ENCODE results near the gene AFM.

The AFM gene

DNA sequence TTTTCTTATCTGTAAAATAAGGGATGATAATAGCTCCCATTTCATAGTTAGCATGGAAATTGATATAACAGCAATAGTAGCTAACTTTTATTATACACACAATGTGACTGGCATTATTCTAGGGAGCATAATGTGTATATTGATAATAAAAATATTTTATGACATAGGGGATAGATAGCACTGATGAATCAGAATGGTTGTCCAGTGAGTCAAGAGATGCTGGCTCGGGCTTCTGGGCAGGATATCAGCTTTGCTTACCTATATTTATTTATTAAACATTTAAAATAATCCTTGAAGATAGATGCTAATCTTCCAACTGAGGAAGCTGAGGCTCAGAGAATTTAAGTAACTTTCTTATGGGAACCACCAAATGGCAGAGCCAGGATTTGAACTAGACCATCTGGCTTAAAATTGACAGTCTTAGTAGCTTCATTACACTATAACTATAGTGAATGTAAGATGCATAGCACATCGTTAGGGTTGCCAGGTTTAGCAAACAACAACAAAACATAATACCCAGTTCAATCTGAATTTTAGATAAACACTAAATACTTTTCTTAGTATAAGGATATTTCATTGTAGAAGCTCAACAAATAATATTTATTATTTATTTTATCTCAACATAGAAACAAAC is 42.8 kb upstream of the AFM start:
- H3K27me3 ChIP-seq (ENCODE audit: control insufficient read depth, insufficient read depth, low read length) = no peaks in the 10 kb centered on the region
- no peaks in the 10 kb centered on the region for H3K4me1 ChIP-seq (ENCODE audit: control insufficient read depth, insufficient read depth, low read length)
- no peak overlapping the region for H3K4me3 ChIP-seq (ENCODE audit: low read length)
- no peak overlapping the region for H3K27ac ChIP-seq (ENCODE audit: low read length)
- no CpG with 5 or more reads among the region's 2 CpGs for WGBS (ENCODE audit: insufficient coverage, insufficient read length)
- no peaks in the 10 kb centered on the region for H3K9me3 ChIP-seq (ENCODE audit: control insufficient read depth, insufficient read depth, low read length)
- H3K36me3 ChIP-seq (ENCODE audit: control insufficient read depth, insufficient read depth, low read length) = no peaks in the 10 kb centered on the region
- no peak for DNase-seq (ENCODE audit: low read depth, low spot score)

- no CpG with 5 or more reads among the region's 2 CpGs for WGBS (ENCODE audit: insufficient coverage, insufficient read length)
- H3K27ac ChIP-seq (ENCODE audit: low read length) = no peak overlapping the region
- DNase-seq (ENCODE audit: low read depth, low spot score) = no peak
- no peaks in the 10 kb centered on the region for H3K4me1 ChIP-seq (ENCODE audit: control insufficient read depth, insufficient read depth, low read length)
- H3K9me3 ChIP-seq (ENCODE audit: control insufficient read depth, insufficient read depth, low read length) = no peaks in the 10 kb centered on the region
- H3K27me3 ChIP-seq (ENCODE audit: control insufficient read depth, insufficient read depth, low read length) = no peaks in the 10 kb centered on the region
- no peak overlapping the region for H3K4me3 ChIP-seq (ENCODE audit: low read length)
- no peaks in the 10 kb centered on the region for H3K36me3 ChIP-seq (ENCODE audit: control insufficient read depth, insufficient read depth, low read length)
Measured at GRCh38 chr4:73439445-73439844, 42.1 kb upstream of the AFM start.

DNA sequence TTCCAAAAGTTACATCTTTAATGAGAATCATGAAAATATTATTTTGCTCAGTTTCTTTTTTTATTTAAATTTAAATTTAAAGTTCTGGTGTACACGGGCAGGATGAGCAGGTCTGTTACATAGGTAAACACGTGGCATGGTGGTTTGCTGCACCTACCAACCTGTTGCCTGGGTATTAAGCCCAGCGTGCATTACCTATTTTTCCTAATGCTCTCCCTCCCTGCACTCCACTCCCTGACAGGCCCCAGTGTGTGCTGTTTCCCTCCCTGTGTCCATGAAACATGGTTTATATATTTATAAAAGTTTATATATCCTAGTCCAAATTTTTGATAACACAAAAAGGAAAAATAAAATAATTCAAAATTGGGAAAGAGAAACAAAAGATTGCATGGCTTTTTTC is 41.6 kb upstream of the AFM start:
- no peaks in the 10 kb centered on the region for H3K27me3 ChIP-seq (ENCODE audit: control insufficient read depth, insufficient read depth, low read length)

DNA sequence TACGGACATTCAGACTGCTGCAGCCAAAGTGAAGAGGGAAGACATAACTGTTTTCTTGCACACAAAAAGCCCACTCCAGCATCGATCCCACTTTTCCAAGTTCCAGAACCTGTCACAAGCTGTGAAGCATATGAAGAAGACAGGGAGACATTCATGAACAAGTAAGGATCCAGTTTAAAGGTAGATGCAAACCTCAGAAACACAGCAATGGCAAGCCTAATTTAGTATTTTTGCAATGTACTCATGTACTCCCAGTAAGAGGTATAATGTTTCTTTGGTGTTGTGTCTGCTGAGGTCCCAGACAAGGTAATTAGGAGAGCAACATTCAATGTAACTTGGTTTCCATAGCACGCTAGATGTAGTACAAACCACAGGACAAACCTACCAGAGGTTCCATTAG is 40.9 kb upstream of the AFM start:
- no peak for DNase-seq (ENCODE audit: low read depth, low spot score)

More for the DNA sequence above, 41.6 kb upstream of the AFM start:
- DNase-seq (ENCODE audit: low read depth, low spot score) = no peak
- H3K36me3 ChIP-seq (ENCODE audit: control insufficient read depth, insufficient read depth, low read length) = no peaks in the 10 kb centered on the region
- H3K9me3 ChIP-seq (ENCODE audit: control insufficient read depth, insufficient read depth, low read length) = no peaks in the 10 kb centered on the region
- WGBS (ENCODE audit: insufficient coverage, insufficient read length) = no CpG with 5 or more reads among the region's 3 CpGs
- H3K4me1 ChIP-seq (ENCODE audit: control insufficient read depth, insufficient read depth, low read length) = no peaks in the 10 kb centered on the region
- no peak overlapping the region for H3K4me3 ChIP-seq (ENCODE audit: low read length)
- H3K27ac ChIP-seq (ENCODE audit: low read length) = no peak overlapping the region

DNA sequence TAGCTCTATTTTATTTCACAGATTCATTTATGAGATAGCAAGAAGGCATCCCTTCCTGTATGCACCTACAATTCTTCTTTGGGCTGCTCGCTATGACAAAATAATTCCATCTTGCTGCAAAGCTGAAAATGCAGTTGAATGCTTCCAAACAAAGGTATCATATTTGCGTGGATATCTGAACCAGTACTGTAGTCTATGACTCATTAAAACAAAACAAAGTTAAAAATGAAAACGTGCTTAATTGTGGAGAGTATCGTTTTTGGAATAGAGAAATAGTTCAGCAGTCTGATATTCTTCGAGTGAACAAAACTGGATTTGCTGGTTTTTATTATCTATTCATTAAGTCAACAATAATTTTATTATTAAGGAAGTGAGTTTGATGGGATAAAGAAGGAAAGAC is 39.3 kb upstream of the AFM start:
- Histone ChIP-seq H3K36me3 (ENCODE audit: control insufficient read depth, insufficient read depth, low read length) (no peaks in the 10 kb centered on the region), H3K27ac (ENCODE audit: low read length) (no peak overlapping the region), H3K9me3 (ENCODE audit: control insufficient read depth, insufficient read depth, low read length) (no peaks in the 10 kb centered on the region), H3K27me3 (ENCODE audit: control insufficient read depth, insufficient read depth, low read length) (no peaks in the 10 kb centered on the region), H3K4me3 (ENCODE audit: low read length) (no peak overlapping the region), H3K4me1 (ENCODE audit: control insufficient read depth, insufficient read depth, low read length) (no peaks in the 10 kb centered on the region)
- DNase-seq (ENCODE audit: low read depth, low spot score) = no peak
- WGBS (ENCODE audit: insufficient coverage, insufficient read length) = 100% methylated on average over 3 of the region's 5 CpGs

More for the DNA sequence above, 40.9 kb upstream of the AFM start:
- no peak overlapping the region for H3K27ac ChIP-seq (ENCODE audit: low read length)
- H3K9me3 ChIP-seq (ENCODE audit: control insufficient read depth, insufficient read depth, low read length) = no peaks in the 10 kb centered on the region
- WGBS (ENCODE audit: insufficient coverage, insufficient read length) = no CpG with 5 or more reads among the region's 3 CpGs
- no peak overlapping the region for H3K4me3 ChIP-seq (ENCODE audit: low read length)
- no peaks in the 10 kb centered on the region for H3K27me3 ChIP-seq (ENCODE audit: control insufficient read depth, insufficient read depth, low read length)
- H3K4me1 ChIP-seq (ENCODE audit: control insufficient read depth, insufficient read depth, low read length) = no peaks in the 10 kb centered on the region
- H3K36me3 ChIP-seq (ENCODE audit: control insufficient read depth, insufficient read depth, low read length) = no peaks in the 10 kb centered on the region

- no peaks in the 10 kb centered on the region for H3K27me3 ChIP-seq (ENCODE audit: control insufficient read depth, insufficient read depth, low read length)
- H3K4me3 ChIP-seq (ENCODE audit: low read length) = no peak overlapping the region
- WGBS (ENCODE audit: insufficient coverage, insufficient read length) = no CpG with 5 or more reads among the region's 3 CpGs
- no peaks in the 10 kb centered on the region for H3K9me3 ChIP-seq (ENCODE audit: control insufficient read depth, insufficient read depth, low read length)
- H3K4me1 ChIP-seq (ENCODE audit: control insufficient read depth, insufficient read depth, low read length) = no peaks in the 10 kb centered on the region
- no peaks in the 10 kb centered on the region for H3K36me3 ChIP-seq (ENCODE audit: control insufficient read depth, insufficient read depth, low read length)
- H3K27ac ChIP-seq (ENCODE audit: low read length) = no peak overlapping the region
- DNase-seq (ENCODE audit: low read depth, low spot score) = no peak
Measured at GRCh38 chr4:73443224-73443623, 38.3 kb upstream of the AFM start.

DNA sequence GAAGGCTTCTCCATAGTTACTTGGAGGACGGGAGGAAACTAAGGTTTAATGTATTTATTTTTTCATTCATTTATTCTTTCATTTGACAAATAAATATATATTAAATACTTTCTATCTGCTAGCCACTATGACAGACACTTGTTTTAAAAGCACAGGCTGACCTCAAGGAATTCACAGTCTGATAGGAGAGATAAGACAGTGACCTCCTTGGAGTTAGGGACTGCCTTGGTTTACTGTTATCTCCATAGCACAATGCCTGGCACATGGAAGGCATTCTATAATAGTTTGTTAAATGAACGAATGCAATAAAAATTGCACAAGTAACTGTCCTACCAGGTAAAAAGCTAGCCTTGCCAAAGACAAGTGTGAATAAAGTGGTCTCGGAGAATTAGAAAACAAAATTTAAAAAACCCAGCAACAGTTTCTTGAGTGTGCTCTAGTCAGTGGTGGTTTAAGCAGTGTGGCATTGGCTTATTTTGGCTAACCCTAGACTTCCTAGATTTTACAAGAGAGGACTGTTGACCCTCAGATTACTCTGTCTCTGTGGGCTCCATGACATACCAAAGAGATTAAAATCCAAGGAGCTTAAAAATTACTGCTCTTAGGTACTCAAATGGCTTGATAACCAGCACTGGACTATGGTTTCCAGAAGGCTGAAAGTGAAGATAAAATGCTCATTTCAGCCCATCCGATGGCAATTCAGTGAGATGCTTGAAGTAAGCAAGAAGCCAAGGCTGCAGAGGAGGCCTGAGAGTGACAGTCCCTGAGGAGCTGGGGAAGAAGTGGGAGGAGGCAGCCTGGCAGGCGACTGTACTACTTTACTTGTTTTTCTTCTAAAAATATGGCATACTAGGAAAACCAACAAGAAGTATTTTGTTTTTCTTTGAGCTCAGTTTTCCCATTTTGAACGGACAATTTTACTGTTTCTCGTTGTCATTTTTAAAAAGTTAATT is 35.9 kb upstream of the AFM start:
- H3K27me3 ChIP-seq (ENCODE audit: control insufficient read depth, insufficient read depth, low read length) = no peaks in the 10 kb centered on the region
- H3K4me3 ChIP-seq (ENCODE audit: low read length) = no peak overlapping the region
- WGBS (ENCODE audit: insufficient coverage, insufficient read length) = no CpG with 5 or more reads among the region's 7 CpGs
- H3K27ac ChIP-seq (ENCODE audit: low read length) = no peak overlapping the region
- no peaks in the 10 kb centered on the region for H3K36me3 ChIP-seq (ENCODE audit: control insufficient read depth, insufficient read depth, low read length)
- no peaks in the 10 kb centered on the region for H3K9me3 ChIP-seq (ENCODE audit: control insufficient read depth, insufficient read depth, low read length)
- no peaks in the 10 kb centered on the region; the same call in 1 of the 2 replicates for H3K4me1 ChIP-seq (ENCODE audit: control insufficient read depth, insufficient read depth, low read length)
- DNase-seq (ENCODE audit: low read depth, low spot score) = no peak

- Histone ChIP-seq H3K9me3 (ENCODE audit: control insufficient read depth, insufficient read depth, low read length) (no peaks in the 10 kb centered on the region), H3K4me1 (ENCODE audit: control insufficient read depth, insufficient read depth, low read length) (no peaks in the 10 kb centered on the region; the same call in 1 of the 2 replicates), H3K27me3 (ENCODE audit: control insufficient read depth, insufficient read depth, low read length) (no peaks in the 10 kb centered on the region), H3K36me3 (ENCODE audit: control insufficient read depth, insufficient read depth, low read length) (no peaks in the 10 kb centered on the region), H3K27ac (ENCODE audit: low read length) (no peak overlapping the region), H3K4me3 (ENCODE audit: low read length) (no peak overlapping the region)
- no CpG with 5 or more reads among the region's 4 CpGs for WGBS (ENCODE audit: insufficient coverage, insufficient read length)
- no peak for DNase-seq (ENCODE audit: low read depth, low spot score)
Measured at GRCh38 chr4:73446336-73446938, 35.1 kb upstream of the AFM start.

DNA sequence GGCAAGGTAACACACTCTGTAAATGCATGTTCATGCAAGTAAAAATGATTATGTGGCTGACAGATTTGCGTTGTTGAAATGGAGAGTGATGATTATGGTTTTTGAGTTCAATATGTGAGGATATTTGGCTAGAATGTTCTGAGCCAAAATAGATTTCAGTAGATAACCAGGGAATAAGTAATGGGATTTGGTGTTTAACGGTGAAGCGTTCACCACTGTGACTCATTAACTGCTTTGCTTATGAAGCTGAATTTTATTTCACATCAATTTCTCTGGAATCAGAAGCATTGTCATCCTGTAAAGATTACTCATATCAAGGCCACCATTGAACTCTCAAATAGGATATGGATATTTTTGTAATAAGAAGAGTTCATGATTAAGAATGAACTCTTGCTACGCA is 33.9 kb upstream of the AFM start:
- DNase-seq (ENCODE audit: low read depth, low spot score) = no peak
- Histone ChIP-seq H3K9me3 (ENCODE audit: control insufficient read depth, insufficient read depth, low read length) (no peaks in the 10 kb centered on the region), H3K4me3 (ENCODE audit: low read length) (no peak overlapping the region), H3K4me1 (ENCODE audit: control insufficient read depth, insufficient read depth, low read length) (peaks cover 2% of the 10 kb centered on the region; the same call in 1 of the 2 replicates), H3K27ac (ENCODE audit: low read length) (no peak overlapping the region), H3K36me3 (ENCODE audit: control insufficient read depth, insufficient read depth, low read length) (no peaks in the 10 kb centered on the region), H3K27me3 (ENCODE audit: control insufficient read depth, insufficient read depth, low read length) (no peaks in the 10 kb centered on the region)
- WGBS (ENCODE audit: insufficient coverage, insufficient read length) = 100% methylated on average over 1 of the region's 4 CpGs

- no peaks in the 10 kb centered on the region for H3K9me3 ChIP-seq (ENCODE audit: control insufficient read depth, insufficient read depth, low read length)
- WGBS (ENCODE audit: insufficient coverage, insufficient read length) = no CpG with 5 or more reads among the region's 4 CpGs
- H3K27ac ChIP-seq (ENCODE audit: low read length) = no peak overlapping the region
- H3K27me3 ChIP-seq (ENCODE audit: control insufficient read depth, insufficient read depth, low read length) = no peaks in the 10 kb centered on the region
- peaks cover 2% of the 10 kb centered on the region; the same call in 1 of the 2 replicates for H3K4me1 ChIP-seq (ENCODE audit: control insufficient read depth, insufficient read depth, low read length)
- H3K36me3 ChIP-seq (ENCODE audit: control insufficient read depth, insufficient read depth, low read length) = no peaks in the 10 kb centered on the region
- no peak overlapping the region for H3K4me3 ChIP-seq (ENCODE audit: low read length)
- DNase-seq (ENCODE audit: low read depth, low spot score) = no peak
Measured at GRCh38 chr4:73448448-73449203, 32.9 kb upstream of the AFM start.

All from iPS DF 6.9 (cell line).